GM04504 (cell line): Measurements from ENCODE around the gene CERS4.
"Not testable (repeated sequence)": the region's sequence is repeated elsewhere in the genome, so short reads cannot be mapped to it uniquely, and the experiment has no call there.

ENCODE experiments used
- DNase-seq: peaks from one replicate; pipeline ENCODE4 v3.0.0-alpha.2; 2012; ENCODE audit warnings: low read depth

Gene CERS4

GRCh38 chr19:8210421-8211101 is 1.4 kb downstream of the CERS4 start:
- no peak for DNase-seq

GRCh38 chr19:8212212-8212611 is 3.0 kb downstream of the CERS4 start:
- no peak for DNase-seq

- DNase-seq = no peak
Measured at GRCh38 chr19:8212916-8213315, 3.7 kb downstream of the CERS4 start.

- no peak for DNase-seq
Measured at GRCh38 chr19:8213827-8214672, 4.9 kb downstream of the CERS4 start.

GRCh38 chr19:8214802-8215201 is 5.6 kb downstream of the CERS4 start:
- DNase-seq = no peak

GRCh38 chr19:8215783-8216182 is 6.6 kb downstream of the CERS4 start:
- no peak for DNase-seq

GRCh38 chr19:8216357-8216756 is 7.2 kb downstream of the CERS4 start:
- DNase-seq = no peak

GRCh38 chr19:8218127-8218526 is 9.0 kb downstream of the CERS4 start:
- DNase-seq = not testable (repeated sequence)

GRCh38 chr19:8220481-8220880 is 11.3 kb downstream of the CERS4 start:
- DNase-seq = no peak

- DNase-seq = no peak
Measured at GRCh38 chr19:8221161-8221560, 12.0 kb downstream of the CERS4 start.

- DNase-seq = not testable (repeated sequence)
Measured at GRCh38 chr19:8223442-8223841, 14.3 kb downstream of the CERS4 start.

- no peak for DNase-seq
Measured at GRCh38 chr19:8224394-8225145, 15.4 kb downstream of the CERS4 start.

GRCh38 chr19:8231073-8231604 is 22.0 kb downstream of the CERS4 start:
- DNase-seq = no peak

- no peak for DNase-seq
Measured at GRCh38 chr19:8233370-8233769, 24.2 kb downstream of the CERS4 start.

- no peak for DNase-seq
Measured at GRCh38 chr19:8237026-8237425, 27.9 kb downstream of the CERS4 start.

- DNase-seq = no peak
Measured at GRCh38 chr19:8238251-8238650, 29.1 kb downstream of the CERS4 start.

- DNase-seq = no peak
Measured at GRCh38 chr19:8239528-8240273, 30.5 kb downstream of the CERS4 start.

- DNase-seq = peak; percentile 49
Measured at GRCh38 chr19:8240274-8241229, 31.4 kb downstream of the CERS4 start.

GRCh38 chr19:8241646-8242045 is 32.5 kb downstream of the CERS4 start:
- no peak for DNase-seq

GRCh38 chr19:8242211-8242821 is 33.1 kb downstream of the CERS4 start:
- DNase-seq = no peak
